ENCODE results near the gene OR52W1.
A peak's percentile ranks its signal among the peaks of the same experiment; 100 is the strongest.

The OR52W1 gene

GRCh38 chr11:6223854-6224253 lies 24.8 kb downstream of the OR52W1 start:
- Histone ChIP-seq H3K9me3 (ENCODE audit: insufficient read depth, low read depth, low read length) (no peaks in the 10 kb centered on the region), H3K27me3 (ENCODE audit: insufficient read depth, low read length) (no peaks in the 10 kb centered on the region), H3K36me3 (ENCODE audit: insufficient read depth, low read depth, low read length) (peaks cover 56% of the 10 kb centered on the region), H3K4me1 (ENCODE audit: insufficient read depth, low read length) (no peaks in the 10 kb centered on the region), H3K4me3 (ENCODE audit: low read length) (no peak overlapping the region), H3K27ac (ENCODE audit: low read length) (no peak overlapping the region), H3K9ac (ENCODE audit: low read depth, low read length) (no peak overlapping the region)

- Histone ChIP-seq H3K4me3 (ENCODE audit: low read length) (no peak overlapping the region), H3K9me3 (ENCODE audit: insufficient read depth, low read depth, low read length) (no peaks in the 10 kb centered on the region), H3K9ac (ENCODE audit: low read depth, low read length) (no peak overlapping the region), H3K27me3 (ENCODE audit: insufficient read depth, low read length) (no peaks in the 10 kb centered on the region), H3K4me1 (ENCODE audit: insufficient read depth, low read length) (no peaks in the 10 kb centered on the region), H3K27ac (ENCODE audit: low read length) (no peak overlapping the region), H3K36me3 (ENCODE audit: insufficient read depth, low read depth, low read length) (peaks cover 50% of the 10 kb centered on the region)
Measured at GRCh38 chr11:6224421-6224820, 25.4 kb downstream of the OR52W1 start.

GRCh38 chr11:6225024-6225423 lies 26.0 kb downstream of the OR52W1 start:
- Histone ChIP-seq H3K4me1 (ENCODE audit: insufficient read depth, low read length) (no peaks in the 10 kb centered on the region), H3K27ac (ENCODE audit: low read length) (no peak overlapping the region), H3K9ac (ENCODE audit: low read depth, low read length) (no peak overlapping the region), H3K27me3 (ENCODE audit: insufficient read depth, low read length) (no peaks in the 10 kb centered on the region), H3K9me3 (ENCODE audit: insufficient read depth, low read depth, low read length) (no peaks in the 10 kb centered on the region), H3K36me3 (ENCODE audit: insufficient read depth, low read depth, low read length) (peaks cover 44% of the 10 kb centered on the region), H3K4me3 (ENCODE audit: low read length) (no peak overlapping the region)

- H3K36me3 ChIP-seq (ENCODE audit: insufficient read depth, low read depth, low read length): peaks cover 36% of the 10 kb centered on the region
- no peak overlapping the region for H3K4me3 ChIP-seq (ENCODE audit: low read length)
- no peak overlapping the region for H3K9ac ChIP-seq (ENCODE audit: low read depth, low read length)
- no peaks in the 10 kb centered on the region for H3K27me3 ChIP-seq (ENCODE audit: insufficient read depth, low read length)
- no peak overlapping the region for H3K27ac ChIP-seq (ENCODE audit: low read length)
- no peaks in the 10 kb centered on the region for H3K9me3 ChIP-seq (ENCODE audit: insufficient read depth, low read depth, low read length)
- H3K4me1 ChIP-seq (ENCODE audit: insufficient read depth, low read length): no peaks in the 10 kb centered on the region
Measured at GRCh38 chr11:6225896-6226295, 26.9 kb downstream of the OR52W1 start.

GRCh38 chr11:6228520-6228919 lies 29.5 kb downstream of the OR52W1 start:
- Histone ChIP-seq H3K9me3 (ENCODE audit: insufficient read depth, low read depth, low read length) (no peaks in the 10 kb centered on the region), H3K27ac (ENCODE audit: low read length) (no peak overlapping the region), H3K9ac (ENCODE audit: low read depth, low read length) (no peak overlapping the region), H3K4me3 (ENCODE audit: low read length) (no peak overlapping the region), H3K27me3 (ENCODE audit: insufficient read depth, low read length) (no peaks in the 10 kb centered on the region), H3K4me1 (ENCODE audit: insufficient read depth, low read length) (no peaks in the 10 kb centered on the region), H3K36me3 (ENCODE audit: insufficient read depth, low read depth, low read length) (peaks cover 11% of the 10 kb centered on the region)

- H3K9me3 ChIP-seq (ENCODE audit: insufficient read depth, low read depth, low read length): no peaks in the 10 kb centered on the region
- H3K27ac ChIP-seq (ENCODE audit: low read length): no peak overlapping the region
- no peak overlapping the region for H3K9ac ChIP-seq (ENCODE audit: low read depth, low read length)
- no peaks in the 10 kb centered on the region for H3K27me3 ChIP-seq (ENCODE audit: insufficient read depth, low read length)
- H3K4me3 ChIP-seq (ENCODE audit: low read length): no peak overlapping the region
- H3K4me1 ChIP-seq (ENCODE audit: insufficient read depth, low read length): no peaks in the 10 kb centered on the region
- no peaks in the 10 kb centered on the region for H3K36me3 ChIP-seq (ENCODE audit: insufficient read depth, low read depth, low read length)
Measured at GRCh38 chr11:6229911-6230310, 30.9 kb downstream of the OR52W1 start.

- Histone ChIP-seq H3K4me3 (ENCODE audit: low read length) (no peak overlapping the region), H3K36me3 (ENCODE audit: insufficient read depth, low read depth, low read length) (no peaks in the 10 kb centered on the region), H3K9ac (ENCODE audit: low read depth, low read length) (no peak overlapping the region), H3K27ac (ENCODE audit: low read length) (no peak overlapping the region), H3K9me3 (ENCODE audit: insufficient read depth, low read depth, low read length) (no peaks in the 10 kb centered on the region), H3K27me3 (ENCODE audit: insufficient read depth, low read length) (no peaks in the 10 kb centered on the region), H3K4me1 (ENCODE audit: insufficient read depth, low read length) (no peaks in the 10 kb centered on the region)
Measured at GRCh38 chr11:6232899-6233298, 33.9 kb downstream of the OR52W1 start.

- Histone ChIP-seq H3K27me3 (ENCODE audit: insufficient read depth, low read length) (no peaks in the 10 kb centered on the region), H3K27ac (ENCODE audit: low read length) (no peak overlapping the region), H3K4me1 (ENCODE audit: insufficient read depth, low read length) (no peaks in the 10 kb centered on the region), H3K36me3 (ENCODE audit: insufficient read depth, low read depth, low read length) (no peaks in the 10 kb centered on the region), H3K9me3 (ENCODE audit: insufficient read depth, low read depth, low read length) (no peaks in the 10 kb centered on the region), H3K4me3 (ENCODE audit: low read length) (peak overlapping the region; percentile 83), H3K9ac (ENCODE audit: low read depth, low read length) (peak overlapping the region; percentile 82; the same call in 1 of the 2 replicates)
Measured at GRCh38 chr11:6233984-6234386, 35.0 kb downstream of the OR52W1 start.

- no peaks in the 10 kb centered on the region for H3K9me3 ChIP-seq (ENCODE audit: insufficient read depth, low read depth, low read length)
- no peaks in the 10 kb centered on the region for H3K36me3 ChIP-seq (ENCODE audit: insufficient read depth, low read depth, low read length)
- no peaks in the 10 kb centered on the region for H3K27me3 ChIP-seq (ENCODE audit: insufficient read depth, low read length)
- peak within 1 kb of the TSS; percentile 83 for H3K4me3 ChIP-seq (ENCODE audit: low read length)
- H3K27ac ChIP-seq (ENCODE audit: low read length): no peak within 1 kb of the TSS
- H3K9ac ChIP-seq (ENCODE audit: low read depth, low read length): peak within 1 kb of the TSS; percentile 82
- H3K4me1 ChIP-seq (ENCODE audit: insufficient read depth, low read length): no peaks in the 10 kb centered on the region
Measured at GRCh38 chr11:6234387-6235107, 35.5 kb downstream of the OR52W1 start, which contains the start of gene FHIP1B. Gene FHIP1B (minus strand): TSS chr11:6234636. CDS start chr11:6224516, 10,120 bp downstream.

GRCh38 chr11:6237266-6237665 lies 38.2 kb downstream of the OR52W1 start:
- Histone ChIP-seq H3K4me3 (ENCODE audit: low read length) (no peak overlapping the region), H3K36me3 (ENCODE audit: insufficient read depth, low read depth, low read length) (no peaks in the 10 kb centered on the region), H3K27me3 (ENCODE audit: insufficient read depth, low read length) (no peaks in the 10 kb centered on the region), H3K4me1 (ENCODE audit: insufficient read depth, low read length) (no peaks in the 10 kb centered on the region), H3K27ac (ENCODE audit: low read length) (no peak overlapping the region), H3K9ac (ENCODE audit: low read depth, low read length) (no peak overlapping the region), H3K9me3 (ENCODE audit: insufficient read depth, low read depth, low read length) (no peaks in the 10 kb centered on the region)

GRCh38 chr11:6237761-6238302 lies 38.8 kb downstream of the OR52W1 start:
- no peaks in the 10 kb centered on the region for H3K9me3 ChIP-seq (ENCODE audit: insufficient read depth, low read depth, low read length)
- H3K36me3 ChIP-seq (ENCODE audit: insufficient read depth, low read depth, low read length): no peaks in the 10 kb centered on the region
- no peaks in the 10 kb centered on the region for H3K4me1 ChIP-seq (ENCODE audit: insufficient read depth, low read length)
- no peak overlapping the region for H3K4me3 ChIP-seq (ENCODE audit: low read length)
- H3K27me3 ChIP-seq (ENCODE audit: insufficient read depth, low read length): no peaks in the 10 kb centered on the region
- no peak overlapping the region for H3K27ac ChIP-seq (ENCODE audit: low read length)
- H3K9ac ChIP-seq (ENCODE audit: low read depth, low read length): no peak overlapping the region

GRCh38 chr11:6238902-6239301 lies 39.9 kb downstream of the OR52W1 start, which contains the start of gene CNGA4:
Gene CNGA4 (plus strand): TSS chr11:6239089. CDS start chr11:6239207, 118 bp downstream.
- Histone ChIP-seq H3K27ac (ENCODE audit: low read length) (no peak within 1 kb of the TSS), H3K9me3 (ENCODE audit: insufficient read depth, low read depth, low read length) (no peaks in the 10 kb centered on the region), H3K36me3 (ENCODE audit: insufficient read depth, low read depth, low read length) (no peaks in the 10 kb centered on the region), H3K4me1 (ENCODE audit: insufficient read depth, low read length) (no peaks in the 10 kb centered on the region), H3K27me3 (ENCODE audit: insufficient read depth, low read length) (no peaks in the 10 kb centered on the region), H3K4me3 (ENCODE audit: low read length) (no peak within 1 kb of the TSS), H3K9ac (ENCODE audit: low read depth, low read length) (no peak within 1 kb of the TSS)
